PC-3 (cell line): ENCODE results near the gene OSBPL2. TPM values are rescaled to one million over a fixed set of nuclear protein-coding genes. Genes with fewer than 3 reads are reported as not detected.

Source experiments
- ATAC-seq: fragments of 200-7000 bp; cut with Tn5 transposase; 2 replicates; pipeline ENCODE4 v1.9.1; 2020; ENCODE audit warnings: mild to moderate bottlenecking, moderate library complexity
- BruUV-seq: library from RNA; stranded (reverse); fragments of 400-500 nt; replicated peaks from 2 replicates; lab custom pipeline; 2021; lab: Mats Ljungman, UMichigan
- CTCF ChIA-PET: fragments of 300-600 bp; sonication (Branson Sonifier 250); formaldehyde crosslinking; loops from one replicate; lab custom pipeline; 2022; ENCODE audit warnings: antibody characterized with exemption; lab: Charles Lee
- POLR2A ChIA-PET: fragments of 300-600 bp; sonication (Branson Sonifier 250); formaldehyde crosslinking; loops from one replicate; lab custom pipeline; 2022; ENCODE audit warnings: antibody characterized with exemption; ENCODE audit not compliant: unreplicated experiment; lab: Charles Lee
- DNase-seq: peaks from one replicate; pipeline ENCODE4 v3.0.0-alpha.2; 2015
- H2AFZ ChIP-seq: fragments of 300-600 bp; sonication (generic); 2 replicates; pipeline ENCODE4 v1.6.0; 2016; ENCODE audit warnings: antibody characterized with exemption, low read length
- H3F3A ChIP-seq: fragments of 300-600 bp; sonication (generic); one replicate; pipeline ENCODE4 v1.6.0; 2017; ENCODE audit warnings: antibody characterized with exemption, low read length, control low read depth, mild to moderate bottlenecking; ENCODE audit not compliant: unreplicated experiment
- H3K27ac ChIP-seq: fragments of 300-600 bp; sonication (generic); 2 replicates; pipeline ENCODE4 v1.5.1; 2016; ENCODE audit warnings: mild to moderate bottlenecking, low read length
- H3K27me3 ChIP-seq: fragments of 300-600 bp; sonication (generic); 2 replicates; pipeline ENCODE4 v1.6.1; 2016; ENCODE audit warnings: low read length, mixed read lengths
- H3K36me3 ChIP-seq: fragments of 300-600 bp; sonication (generic); 2 replicates; pipeline ENCODE4 v1.6.1; 2016; ENCODE audit warnings: low read depth, mixed run types, low read length, mixed read lengths
- H3K4me1 ChIP-seq: fragments of 300-600 bp; sonication (generic); 2 replicates; pipeline ENCODE4 v1.5.1; 2016; ENCODE audit warnings: low read length; ENCODE audit not compliant: insufficient read depth
- H3K4me2 ChIP-seq: fragments of 300-600 bp; sonication (generic); 2 replicates; pipeline ENCODE4 v1.6.0; 2016; ENCODE audit warnings: low read length
- H3K4me3 ChIP-seq: fragments of 300-600 bp; sonication (generic); 2 replicates; pipeline ENCODE4 v1.5.1; 2016; ENCODE audit warnings: mild to moderate bottlenecking, low read length, mixed read lengths
- H3K79me2 ChIP-seq: fragments of 300-600 bp; sonication (generic); 2 replicates; pipeline ENCODE4 v1.6.1; 2017; ENCODE audit warnings: low read length, mixed read lengths
- H3K9ac ChIP-seq: fragments of 300-600 bp; sonication (generic); 2 replicates; pipeline ENCODE4 v1.6.0; 2016; ENCODE audit warnings: mild to moderate bottlenecking, low read length
- H3K9me2 ChIP-seq: fragments of 300-600 bp; sonication (generic); replicated peaks from 2 replicates; pipeline ENCODE4 v1.6.1; 2016; ENCODE audit warnings: mixed run types, low read length, mixed read lengths
- H3K9me3 ChIP-seq: fragments of 300-600 bp; sonication (generic); 2 replicates; pipeline ENCODE4 v1.6.1; 2016; ENCODE audit warnings: low read length, mixed read lengths
- H4K20me1 ChIP-seq: fragments of 300-600 bp; sonication (generic); 2 replicates; pipeline ENCODE4 v1.6.1; 2016; ENCODE audit warnings: low read length, mixed read lengths
- CTCF ChIP-seq: fragments of 300-600 bp; sonication (generic); conservative IDR thresholded peaks from 2 replicates; pipeline ENCODE4 v1.5.1; 2017; ENCODE audit warnings: antibody characterized with exemption, low read depth, mild to moderate bottlenecking, low read length
- EZH2 ChIP-seq: fragments of 300-600 bp; sonication (generic); IDR thresholded peaks from one replicate; pipeline ENCODE4 v1.6.1; 2017; ENCODE audit warnings: antibody characterized with exemption, mild to moderate bottlenecking, low read length; ENCODE audit not compliant: unreplicated experiment
- EZH2phosphoT487 ChIP-seq: fragments of 300-600 bp; sonication (generic); IDR thresholded peaks from 2 replicates; pipeline ENCODE4 v1.6.1; 2018; ENCODE audit warnings: mild to moderate bottlenecking, antibody characterized with exemption, low read length, borderline replicate concordance
- intact Hi-C: fragments of 100-400 bp; cut with micrococcal nuclease; formaldehyde crosslinking; loops from 2 replicates; pipeline ENCODE4 v1.9.0; 2023
- total RNA-seq: library from RNA; depleted of rRNA; stranded (reverse); fragments of >200 nt; gene quantifications from 2 replicates; pipeline ENCODE4 v1.2.3, GENCODE V29; 2014

Gene OSBPL2
- total RNA-seq, 1 experiment from 2014 or later: 39.7 TPM

GRCh38 chr20:62252342-62252966 is 14.1 kb downstream of the OSBPL2 start:
- H4K20me1 ChIP-seq: peaks cover 3% of the 10 kb centered on the region; the same call in 1 of the 2 replicates

DNA sequence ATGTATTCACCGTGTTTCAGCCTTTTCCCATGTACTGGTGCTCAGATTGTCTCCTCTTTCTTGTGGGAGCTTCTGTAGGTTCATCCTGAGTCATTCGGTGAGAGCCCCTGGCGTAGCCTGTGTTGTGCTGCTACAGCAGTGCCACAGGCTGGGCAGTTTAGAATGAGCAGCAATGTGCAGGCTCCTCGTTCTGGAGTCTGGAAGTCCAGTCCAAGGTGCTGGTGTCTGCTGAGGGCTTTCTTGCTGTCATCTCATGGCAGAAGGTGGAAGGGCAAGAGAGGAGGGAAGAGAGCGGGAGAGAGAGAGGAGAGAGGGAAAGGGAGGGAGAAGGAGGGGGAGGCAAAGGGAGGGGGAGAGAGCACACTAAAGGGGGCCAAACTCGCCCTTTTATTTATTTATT is 15.1 kb downstream of the OSBPL2 start:
- Histone ChIP-seq H3K4me3 (no peak overlapping the region), H3K9me3 (no peaks in the 10 kb centered on the region), H3K9me2 (no peaks in the 10 kb centered on the region), H3K9ac (no peak overlapping the region), H2AFZ (no peak overlapping the region), H3K4me1 (peaks cover 14% of the 10 kb centered on the region), H3K36me3 (peaks cover 12% of the 10 kb centered on the region; the same call in 1 of the 2 replicates), H3K27ac (no peak overlapping the region), H3K4me2 (no peak overlapping the region), H3K27me3 (no peaks in the 10 kb centered on the region), H3K79me2 (peaks cover 64% of the 10 kb centered on the region), H3F3A (no peaks in the 10 kb centered on the region), H4K20me1 (peaks cover 3% of the 10 kb centered on the region; the same call in 1 of the 2 replicates)
- intact Hi-C loops: no loop called here
- ChIA-PET POLR2A (no interaction called here), CTCF (no interaction called here)
- DNase-seq (no peak), ATAC-seq (no peak)
- TF ChIP-seq CTCF (no peak), EZH2phosphoT487 (no peak), EZH2 (no peak)
- no TSS peak for BruUV-seq

More at GRCh38 chr20:62252342-62252966, 14.1 kb downstream of the OSBPL2 start:
- no peaks in the 10 kb centered on the region for H3K9me2 ChIP-seq
- peak; percentile 64 for DNase-seq
- intact Hi-C loops: no loop called here
- peaks cover 12% of the 10 kb centered on the region; the same call in 1 of the 2 replicates for H3K36me3 ChIP-seq
- H3K4me2 ChIP-seq: no peak overlapping the region
- H3K4me1 ChIP-seq: peaks cover 9% of the 10 kb centered on the region
- H3K27ac ChIP-seq: no peak overlapping the region; the same call in 1 of the 2 replicates
- no peak for TF ChIP-seq EZH2
- TF ChIP-seq CTCF: no peak
- no peak for TF ChIP-seq EZH2phosphoT487
- H3K9me3 ChIP-seq: no peaks in the 10 kb centered on the region
- H2AFZ ChIP-seq: no peak overlapping the region
- H3K27me3 ChIP-seq: no peaks in the 10 kb centered on the region
- H3F3A ChIP-seq: no peaks in the 10 kb centered on the region
- POLR2A ChIA-PET: no interaction called here
- peak; percentile 70 for ATAC-seq
- CTCF ChIA-PET: no interaction called here
- no peak overlapping the region for H3K9ac ChIP-seq
- no TSS peak for BruUV-seq
- H3K4me3 ChIP-seq: no peak overlapping the region
- H3K79me2 ChIP-seq: peaks cover 68% of the 10 kb centered on the region

- no peak for ATAC-seq
- intact Hi-C loops: no loop called here
Measured at GRCh38 chr20:62254021-62254724, 15.9 kb downstream of the OSBPL2 start.

More at GRCh38 chr20:62254021-62254724, 15.9 kb downstream of the OSBPL2 start:
- no peak overlapping the region for H3K9ac ChIP-seq
- H3K9me2 ChIP-seq: no peaks in the 10 kb centered on the region
- ChIA-PET CTCF (no interaction called here), POLR2A (no interaction called here)
- TF ChIP-seq EZH2: no peak
- TF ChIP-seq EZH2phosphoT487: no peak
- TF ChIP-seq CTCF: no peak
- H4K20me1 ChIP-seq: peaks cover 3% of the 10 kb centered on the region; the same call in 1 of the 2 replicates
- DNase-seq: no peak
- H3K27me3 ChIP-seq: no peaks in the 10 kb centered on the region
- H3K79me2 ChIP-seq: peaks cover 61% of the 10 kb centered on the region
- peaks cover 18% of the 10 kb centered on the region for H3K4me1 ChIP-seq
- H3K4me3 ChIP-seq: no peak overlapping the region
- no peaks in the 10 kb centered on the region for H3K9me3 ChIP-seq
- no TSS peak for BruUV-seq
- no peak overlapping the region for H2AFZ ChIP-seq
- H3K4me2 ChIP-seq: no peak overlapping the region
- H3K27ac ChIP-seq: no peak overlapping the region
- peaks cover 13% of the 10 kb centered on the region; the same call in 1 of the 2 replicates for H3K36me3 ChIP-seq
- no peaks in the 10 kb centered on the region for H3F3A ChIP-seq
